HEK293 (cell line): ENCODE results near the gene KIRREL3.

Experiments used
- CTCF ChIA-PET: fragments of 350-600 bp; formaldehyde crosslinking; extraction: SDS; loops from one replicate; lab custom pipeline; 2021; ENCODE audit warnings: antibody characterized with exemption; lab: Yijun Ruan, JAX
- POLR2A ChIA-PET: fragments of 300-600 bp; formaldehyde crosslinking; extraction: SDS; loops from one replicate; lab custom pipeline; 2020; ENCODE audit warnings: antibody characterized with exemption, inconsistent platforms; lab: Yijun Ruan, JAX
- H3K27ac ChIP-seq: fragments of 200-500 bp; sonication (Bioruptor generic); 2 replicates; pipeline ENCODE4 v1.5.1; 2014; ENCODE audit warnings: low read depth, low read length, control low read depth, inconsistent platforms; ENCODE audit errors: extremely low read depth
- H3K36me3 ChIP-seq, 2 experiments: fragments of 200-500 bp in 1 of 2; sonication (Bioruptor generic) in 1 of 2; 1 replicate in 1 of 2; 2 replicates in 1 of 2; pipeline ENCODE4 v1.5.1; 2014 to 2017; ENCODE audit warnings: inconsistent platforms in 2 of 2, low read length in 2 of 2; ENCODE audit not compliant: control insufficient read depth in 2 of 2, insufficient read depth in 1 of 2
- H3K4me1 ChIP-seq: fragments of 200-500 bp; sonication (Bioruptor generic); 2 replicates; pipeline ENCODE4 v1.5.1; 2014; ENCODE audit warnings: mild to moderate bottlenecking, low read length, inconsistent platforms; ENCODE audit not compliant: control insufficient read depth, insufficient read depth
- H3K4me3 ChIP-seq: 2 replicates; pipeline ENCODE4 v1.5.1; 2011; ENCODE audit warnings: low read depth, mild to moderate bottlenecking, control low read depth, low read length, moderate library complexity
- H3K9me3 ChIP-seq: fragments of 200-500 bp; sonication (Bioruptor generic); 2 replicates; pipeline ENCODE4 v1.5.1; 2014; ENCODE audit warnings: low read depth, low read length, inconsistent platforms; ENCODE audit not compliant: control insufficient read depth, insufficient read depth
- BCL11B ChIP-seq: fragments of 450-650 bp; formaldehyde crosslinking; IDR thresholded peaks from 2 replicates; pipeline ENCODE4 v1.5.1; 2016; ENCODE audit warnings: low read depth, missing biosample characterization, missing genetic modification characterization
- GLIS1 ChIP-seq: fragments of 450-650 bp; formaldehyde crosslinking; IDR thresholded peaks from 2 replicates; pipeline ENCODE4 v1.5.1; 2016; ENCODE audit warnings: missing biosample characterization, missing genetic modification characterization
- OVOL3 ChIP-seq: fragments of 450-650 bp; formaldehyde crosslinking; IDR thresholded peaks from 2 replicates; pipeline ENCODE4 v1.5.1; 2016; ENCODE audit warnings: missing biosample characterization, missing genetic modification characterization
- PRDM1 ChIP-seq: fragments of 450-650 bp; formaldehyde crosslinking; IDR thresholded peaks from 2 replicates; pipeline ENCODE4; 2016; ENCODE audit warnings: missing biosample characterization, missing genetic modification characterization
- ZFHX2 ChIP-seq: fragments of 450-650 bp; formaldehyde crosslinking; conservative IDR thresholded peaks from 2 replicates; pipeline ENCODE4 v1.5.1; 2016; ENCODE audit warnings: missing biosample characterization, missing genetic modification characterization
- ZNF112 ChIP-seq: fragments of 450-650 bp; formaldehyde crosslinking; IDR thresholded peaks from 2 replicates; pipeline ENCODE4 v1.5.0; 2017; ENCODE audit warnings: missing biosample characterization, missing genetic modification characterization
- ZNF146 ChIP-seq: fragments of 450-650 bp; formaldehyde crosslinking; IDR thresholded peaks from 2 replicates; pipeline ENCODE4 v1.5.1; 2016; ENCODE audit warnings: missing biosample characterization, missing genetic modification characterization
- ZNF184 ChIP-seq: fragments of 450-650 bp; IDR thresholded peaks from 2 replicates; pipeline ENCODE4 v1.5.1; 2018; ENCODE audit warnings: missing biosample characterization, mild to moderate bottlenecking, missing genetic modification characterization
- ZNF248 ChIP-seq: fragments of 450-650 bp; formaldehyde crosslinking; IDR thresholded peaks from 2 replicates; pipeline ENCODE4 v1.5.1; 2017; ENCODE audit warnings: missing biosample characterization, missing genetic modification characterization
- ZNF324 ChIP-seq: fragments of 450-650 bp; formaldehyde crosslinking; IDR thresholded peaks from 2 replicates; pipeline ENCODE4 v1.5.1; 2016; ENCODE audit warnings: missing biosample characterization, missing genetic modification characterization
- ZNF433 ChIP-seq: fragments of 450-650 bp; formaldehyde crosslinking; IDR thresholded peaks from 2 replicates; pipeline ENCODE4 v1.5.1; 2016; ENCODE audit warnings: missing biosample characterization, missing genetic modification characterization, low read depth
- ZNF501 ChIP-seq: fragments of 450-650 bp; formaldehyde crosslinking; IDR thresholded peaks from 2 replicates; pipeline ENCODE4 v1.5.1; 2016; ENCODE audit warnings: missing biosample characterization, missing genetic modification characterization
- ZNF548 ChIP-seq: fragments of 450-650 bp; formaldehyde crosslinking; IDR thresholded peaks from 2 replicates; pipeline ENCODE4 v1.5.1; 2016; ENCODE audit warnings: missing biosample characterization, missing genetic modification characterization
- ZNF624 ChIP-seq: fragments of 450-650 bp; formaldehyde crosslinking; IDR thresholded peaks from 2 replicates; pipeline ENCODE4 v1.5.1; 2017; ENCODE audit warnings: missing biosample characterization, missing genetic modification characterization
- ZNF626 ChIP-seq: fragments of 450-650 bp; sonication (Bioruptor Pico); formaldehyde crosslinking; IDR thresholded peaks from 2 replicates; pipeline ENCODE4 v1.5.1; 2018; ENCODE audit warnings: missing biosample characterization, missing genetic modification characterization, inconsistent platforms
- ZNF707 ChIP-seq: fragments of 450-650 bp; formaldehyde crosslinking; IDR thresholded peaks from 2 replicates; pipeline ENCODE4 v1.5.1; 2016; ENCODE audit warnings: missing biosample characterization, missing genetic modification characterization
- ZNF830 ChIP-seq: fragments of 450-650 bp; IDR thresholded peaks from 2 replicates; pipeline ENCODE4 v1.5.0; 2018; ENCODE audit warnings: missing biosample characterization, missing genetic modification characterization, low read depth, mild to moderate bottlenecking, moderate library complexity
- TF ChIP-seq, protein P1 (sequence below): fragments of 450-650 bp; IDR thresholded peaks from 2 replicates; pipeline ENCODE4 v1.5.1; 2018; ENCODE audit warnings: missing biosample characterization, missing genetic modification characterization
- TF ChIP-seq, protein P2 (sequence below): fragments of 450-650 bp; formaldehyde crosslinking; IDR thresholded peaks from 2 replicates; pipeline ENCODE4 v1.5.1; 2016; ENCODE audit warnings: missing biosample characterization, missing genetic modification characterization
- TF ChIP-seq, protein P3 (sequence below): fragments of 450-650 bp; formaldehyde crosslinking; IDR thresholded peaks from 2 replicates; pipeline ENCODE4 v1.5.1; 2016; ENCODE audit warnings: missing biosample characterization, missing genetic modification characterization
- TF ChIP-seq, protein P4 (sequence below): fragments of 450-650 bp; formaldehyde crosslinking; IDR thresholded peaks from 2 replicates; pipeline ENCODE4 v1.5.1; 2016; ENCODE audit warnings: missing biosample characterization, missing genetic modification characterization
- TF ChIP-seq, protein P5 (sequence below): fragments of 450-650 bp; formaldehyde crosslinking; IDR thresholded peaks from 2 replicates; pipeline ENCODE4 v1.5.1; 2017; ENCODE audit warnings: missing biosample characterization, missing genetic modification characterization
- TF ChIP-seq, protein P6 (sequence below): fragments of 450-650 bp; formaldehyde crosslinking; IDR thresholded peaks from 2 replicates; pipeline ENCODE4 v1.5.1; 2016; ENCODE audit warnings: missing biosample characterization, missing genetic modification characterization

The KIRREL3 gene

DNA sequence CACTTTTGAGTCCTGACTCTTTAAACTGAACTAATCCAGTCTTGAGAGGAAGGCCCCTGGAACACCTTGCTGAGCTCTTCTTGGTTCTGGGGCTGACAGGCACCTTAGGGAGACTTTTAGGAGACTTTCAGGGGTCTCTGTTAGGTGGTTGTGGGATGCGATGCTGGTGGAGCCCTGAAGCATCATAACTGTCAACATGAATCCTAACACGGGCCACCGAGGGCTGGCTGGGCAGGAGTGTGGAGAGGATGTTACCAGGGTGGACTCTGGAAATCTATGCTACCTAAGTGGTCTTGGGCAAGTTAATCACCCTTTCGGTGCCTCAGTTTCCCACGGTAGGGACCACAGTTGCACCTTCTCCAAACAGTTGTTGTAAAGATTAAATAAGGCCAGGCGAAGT, 538.6 kb downstream of the KIRREL3 start:
- no peak overlapping the region for H3K27ac ChIP-seq
- TF ChIP-seq ZNF707 (tag by site-specific recombination) (no peak), ZNF548 (tag by site-specific recombination) (no peak), ZNF433 (tag by site-specific recombination) (no peak), ZNF830 (tag by site-specific recombination) (no peak), ZFHX2 (tag by site-specific recombination) (no peak)
- H3K36me3 ChIP-seq, result no peaks in the 10 kb centered on the region
- POLR2A ChIA-PET, result no interaction called here
- CTCF ChIA-PET, result interaction anchor here (1.8 kb wide), 1 partner anchor 21 kb away, joined by 6 read pairs; no protein-coding TSS in a partner anchor
- H3K4me1 ChIP-seq, result no peaks in the 10 kb centered on the region
- no peaks in the 10 kb centered on the region for H3K9me3 ChIP-seq
- H3K4me3 ChIP-seq, result no peak overlapping the region

DNA sequence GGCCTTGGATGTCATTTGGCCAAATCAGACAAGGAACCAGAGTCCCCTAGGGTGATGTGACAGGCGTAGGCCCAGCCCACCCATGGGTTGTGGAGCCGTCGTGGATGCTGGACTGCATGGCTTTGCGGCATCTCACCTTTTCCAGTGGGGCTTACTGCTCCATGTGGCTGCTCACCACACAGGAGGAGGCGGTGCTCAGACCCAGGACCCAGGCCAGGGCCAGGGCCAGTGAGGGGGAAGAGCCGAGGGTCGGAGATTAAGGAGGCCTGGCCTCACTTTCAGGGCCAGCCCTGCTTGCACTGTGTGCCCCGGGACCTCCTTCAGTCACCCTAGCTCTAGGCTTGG, 539.5 kb downstream of the KIRREL3 start:
- H3K4me3 ChIP-seq, result no peak overlapping the region
- CTCF ChIA-PET, result interaction anchor here (0.6 to 1.8 kb wide), 2 partner anchors 20 to 247 kb away, joined by 3 to 6 read pairs; no protein-coding TSS in a partner anchor
- H3K9me3 ChIP-seq, result no peaks in the 10 kb centered on the region
- TF ChIP-seq OVOL3 (tag by site-specific recombination) (no peak), ZNF248 (tag by site-specific recombination) (no peak), ZNF146 (tag by site-specific recombination) (no peak), ZNF624 (tag by site-specific recombination) (no peak), ZNF112 (tag by site-specific recombination) (no peak), ZNF626 (tag by site-specific recombination) (no peak), GLIS1 (tag by site-specific recombination) (no peak), ZNF324 (tag by site-specific recombination) (no peak), ZNF501 (tag by site-specific recombination) (no peak), ZNF184 (tag by site-specific recombination) (no peak), PRDM1 (tag by site-specific recombination) (no peak), BCL11B (tag by site-specific recombination) (no peak), ZNF433 (tag by site-specific recombination) (no peak)
- TF ChIP-seq, protein P1, sequence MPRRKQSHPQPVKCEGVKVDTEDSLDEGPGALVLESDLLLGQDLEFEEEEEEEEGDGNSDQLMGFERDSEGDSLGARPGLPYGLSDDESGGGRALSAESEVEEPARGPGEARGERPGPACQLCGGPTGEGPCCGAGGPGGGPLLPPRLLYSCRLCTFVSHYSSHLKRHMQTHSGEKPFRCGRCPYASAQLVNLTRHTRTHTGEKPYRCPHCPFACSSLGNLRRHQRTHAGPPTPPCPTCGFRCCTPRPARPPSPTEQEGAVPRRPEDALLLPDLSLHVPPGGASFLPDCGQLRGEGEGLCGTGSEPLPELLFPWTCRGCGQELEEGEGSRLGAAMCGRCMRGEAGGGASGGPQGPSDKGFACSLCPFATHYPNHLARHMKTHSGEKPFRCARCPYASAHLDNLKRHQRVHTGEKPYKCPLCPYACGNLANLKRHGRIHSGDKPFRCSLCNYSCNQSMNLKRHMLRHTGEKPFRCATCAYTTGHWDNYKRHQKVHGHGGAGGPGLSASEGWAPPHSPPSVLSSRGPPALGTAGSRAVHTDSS, result no peak
- TF ChIP-seq, protein P2, sequence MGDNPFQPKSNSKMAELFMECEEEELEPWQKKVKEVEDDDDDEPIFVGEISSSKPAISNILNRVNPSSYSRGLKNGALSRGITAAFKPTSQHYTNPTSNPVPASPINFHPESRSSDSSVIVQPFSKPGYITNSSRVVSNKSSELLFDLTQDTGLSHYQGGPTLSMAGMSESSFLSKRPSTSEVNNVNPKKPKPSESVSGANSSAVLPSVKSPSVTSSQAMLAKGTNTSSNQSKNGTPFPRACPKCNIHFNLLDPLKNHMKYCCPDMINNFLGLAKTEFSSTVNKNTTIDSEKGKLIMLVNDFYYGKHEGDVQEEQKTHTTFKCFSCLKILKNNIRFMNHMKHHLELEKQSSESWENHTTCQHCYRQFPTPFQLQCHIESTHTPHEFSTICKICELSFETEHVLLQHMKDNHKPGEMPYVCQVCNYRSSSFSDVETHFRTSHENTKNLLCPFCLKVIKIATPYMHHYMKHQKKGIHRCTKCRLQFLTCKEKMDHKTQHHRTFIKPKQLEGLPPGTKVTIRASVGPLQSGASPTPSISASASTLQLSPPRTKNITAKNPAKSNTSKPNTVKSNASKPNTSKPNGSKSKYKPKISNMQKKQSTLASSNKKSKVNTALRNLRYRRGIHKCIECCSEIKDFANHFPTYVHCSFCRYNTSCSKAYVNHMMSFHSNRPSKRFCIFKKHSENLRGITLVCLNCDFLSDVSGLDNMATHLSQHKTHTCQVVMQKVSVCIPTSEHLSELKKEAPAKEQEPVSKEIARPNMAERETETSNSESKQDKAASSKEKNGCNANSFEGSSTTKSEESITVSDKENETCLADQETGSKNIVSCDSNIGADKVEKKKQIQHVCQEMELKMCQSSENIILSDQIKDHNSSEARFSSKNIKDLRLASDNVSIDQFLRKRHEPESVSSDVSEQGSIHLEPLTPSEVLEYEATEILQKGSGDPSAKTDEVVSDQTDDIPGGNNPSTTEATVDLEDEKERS (tag by site-specific recombination), result no peak
- TF ChIP-seq, protein P3, sequence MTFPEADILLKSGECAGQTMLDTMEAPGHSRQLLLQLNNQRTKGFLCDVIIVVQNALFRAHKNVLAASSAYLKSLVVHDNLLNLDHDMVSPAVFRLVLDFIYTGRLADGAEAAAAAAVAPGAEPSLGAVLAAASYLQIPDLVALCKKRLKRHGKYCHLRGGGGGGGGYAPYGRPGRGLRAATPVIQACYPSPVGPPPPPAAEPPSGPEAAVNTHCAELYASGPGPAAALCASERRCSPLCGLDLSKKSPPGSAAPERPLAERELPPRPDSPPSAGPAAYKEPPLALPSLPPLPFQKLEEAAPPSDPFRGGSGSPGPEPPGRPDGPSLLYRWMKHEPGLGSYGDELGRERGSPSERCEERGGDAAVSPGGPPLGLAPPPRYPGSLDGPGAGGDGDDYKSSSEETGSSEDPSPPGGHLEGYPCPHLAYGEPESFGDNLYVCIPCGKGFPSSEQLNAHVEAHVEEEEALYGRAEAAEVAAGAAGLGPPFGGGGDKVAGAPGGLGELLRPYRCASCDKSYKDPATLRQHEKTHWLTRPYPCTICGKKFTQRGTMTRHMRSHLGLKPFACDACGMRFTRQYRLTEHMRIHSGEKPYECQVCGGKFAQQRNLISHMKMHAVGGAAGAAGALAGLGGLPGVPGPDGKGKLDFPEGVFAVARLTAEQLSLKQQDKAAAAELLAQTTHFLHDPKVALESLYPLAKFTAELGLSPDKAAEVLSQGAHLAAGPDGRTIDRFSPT, result no peak
- TF ChIP-seq, protein P4, sequence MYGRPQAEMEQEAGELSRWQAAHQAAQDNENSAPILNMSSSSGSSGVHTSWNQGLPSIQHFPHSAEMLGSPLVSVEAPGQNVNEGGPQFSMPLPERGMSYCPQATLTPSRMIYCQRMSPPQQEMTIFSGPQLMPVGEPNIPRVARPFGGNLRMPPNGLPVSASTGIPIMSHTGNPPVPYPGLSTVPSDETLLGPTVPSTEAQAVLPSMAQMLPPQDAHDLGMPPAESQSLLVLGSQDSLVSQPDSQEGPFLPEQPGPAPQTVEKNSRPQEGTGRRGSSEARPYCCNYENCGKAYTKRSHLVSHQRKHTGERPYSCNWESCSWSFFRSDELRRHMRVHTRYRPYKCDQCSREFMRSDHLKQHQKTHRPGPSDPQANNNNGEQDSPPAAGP (tag by site-specific recombination), result no peak
- TF ChIP-seq, protein P5, sequence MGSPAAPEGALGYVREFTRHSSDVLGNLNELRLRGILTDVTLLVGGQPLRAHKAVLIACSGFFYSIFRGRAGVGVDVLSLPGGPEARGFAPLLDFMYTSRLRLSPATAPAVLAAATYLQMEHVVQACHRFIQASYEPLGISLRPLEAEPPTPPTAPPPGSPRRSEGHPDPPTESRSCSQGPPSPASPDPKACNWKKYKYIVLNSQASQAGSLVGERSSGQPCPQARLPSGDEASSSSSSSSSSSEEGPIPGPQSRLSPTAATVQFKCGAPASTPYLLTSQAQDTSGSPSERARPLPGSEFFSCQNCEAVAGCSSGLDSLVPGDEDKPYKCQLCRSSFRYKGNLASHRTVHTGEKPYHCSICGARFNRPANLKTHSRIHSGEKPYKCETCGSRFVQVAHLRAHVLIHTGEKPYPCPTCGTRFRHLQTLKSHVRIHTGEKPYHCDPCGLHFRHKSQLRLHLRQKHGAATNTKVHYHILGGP (tag by site-specific recombination), result no peak
- TF ChIP-seq, protein P6, sequence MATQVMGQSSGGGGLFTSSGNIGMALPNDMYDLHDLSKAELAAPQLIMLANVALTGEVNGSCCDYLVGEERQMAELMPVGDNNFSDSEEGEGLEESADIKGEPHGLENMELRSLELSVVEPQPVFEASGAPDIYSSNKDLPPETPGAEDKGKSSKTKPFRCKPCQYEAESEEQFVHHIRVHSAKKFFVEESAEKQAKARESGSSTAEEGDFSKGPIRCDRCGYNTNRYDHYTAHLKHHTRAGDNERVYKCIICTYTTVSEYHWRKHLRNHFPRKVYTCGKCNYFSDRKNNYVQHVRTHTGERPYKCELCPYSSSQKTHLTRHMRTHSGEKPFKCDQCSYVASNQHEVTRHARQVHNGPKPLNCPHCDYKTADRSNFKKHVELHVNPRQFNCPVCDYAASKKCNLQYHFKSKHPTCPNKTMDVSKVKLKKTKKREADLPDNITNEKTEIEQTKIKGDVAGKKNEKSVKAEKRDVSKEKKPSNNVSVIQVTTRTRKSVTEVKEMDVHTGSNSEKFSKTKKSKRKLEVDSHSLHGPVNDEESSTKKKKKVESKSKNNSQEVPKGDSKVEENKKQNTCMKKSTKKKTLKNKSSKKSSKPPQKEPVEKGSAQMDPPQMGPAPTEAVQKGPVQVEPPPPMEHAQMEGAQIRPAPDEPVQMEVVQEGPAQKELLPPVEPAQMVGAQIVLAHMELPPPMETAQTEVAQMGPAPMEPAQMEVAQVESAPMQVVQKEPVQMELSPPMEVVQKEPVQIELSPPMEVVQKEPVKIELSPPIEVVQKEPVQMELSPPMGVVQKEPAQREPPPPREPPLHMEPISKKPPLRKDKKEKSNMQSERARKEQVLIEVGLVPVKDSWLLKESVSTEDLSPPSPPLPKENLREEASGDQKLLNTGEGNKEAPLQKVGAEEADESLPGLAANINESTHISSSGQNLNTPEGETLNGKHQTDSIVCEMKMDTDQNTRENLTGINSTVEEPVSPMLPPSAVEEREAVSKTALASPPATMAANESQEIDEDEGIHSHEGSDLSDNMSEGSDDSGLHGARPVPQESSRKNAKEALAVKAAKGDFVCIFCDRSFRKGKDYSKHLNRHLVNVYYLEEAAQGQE (tag by site-specific recombination), result no peak
- TF ChIP-seq, all 188 proteins: peak for 0
- Histone ChIP-seq H3K4me1 (no peaks in the 10 kb centered on the region), H3K36me3 (no peaks in the 10 kb centered on the region), H3K27ac (no peak overlapping the region)
- POLR2A ChIA-PET, result no interaction called here
